HG03060 (cell line): Measurements from ENCODE around the gene KHK.

Experiments used
- ATAC-seq: cut with Tn5 transposase; IDR thresholded peaks from one replicate; pipeline ENCODE4 v1.9.1; 2021; ENCODE audit warnings: low read depth, moderate number of reproducible peaks; ENCODE audit not compliant: unreplicated experiment

KHK gene

DNA sequence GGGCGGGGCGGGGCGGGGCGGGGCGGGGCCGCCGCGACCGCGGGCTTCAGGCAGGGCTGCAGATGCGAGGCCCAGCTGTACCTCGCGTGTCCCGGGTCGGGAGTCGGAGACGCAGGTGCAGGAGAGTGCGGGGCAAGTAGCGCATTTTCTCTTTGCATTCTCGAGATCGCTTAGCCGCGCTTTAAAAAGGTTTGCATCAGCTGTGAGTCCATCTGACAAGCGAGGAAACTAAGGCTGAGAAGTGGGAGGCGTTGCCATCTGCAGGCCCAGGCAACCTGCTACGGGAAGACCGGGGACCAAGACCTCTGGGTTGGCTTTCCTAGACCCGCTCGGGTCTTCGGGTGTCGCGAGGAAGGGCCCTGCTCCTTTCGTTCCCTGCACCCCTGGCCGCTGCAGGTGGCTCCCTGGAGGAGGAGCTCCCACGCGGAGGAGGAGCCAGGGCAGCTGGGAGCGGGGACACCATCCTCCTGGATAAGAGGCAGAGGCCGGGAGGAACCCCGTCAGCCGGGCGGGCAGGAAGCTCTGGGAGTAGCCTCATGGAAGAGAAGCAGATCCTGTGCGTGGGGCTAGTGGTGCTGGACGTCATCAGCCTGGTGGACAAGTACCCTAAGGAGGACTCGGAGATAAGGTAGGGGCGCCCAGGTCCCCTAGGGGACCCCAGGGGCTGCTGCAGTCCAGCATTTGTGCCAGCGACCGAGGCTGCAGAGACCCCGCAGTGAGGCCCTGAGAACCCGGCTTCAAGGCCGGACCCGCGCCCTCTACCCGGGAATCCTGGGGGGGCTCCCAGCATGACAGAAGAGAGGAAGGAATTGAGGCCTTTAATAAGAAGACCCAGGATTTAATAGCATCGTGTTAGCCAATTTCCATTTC, at the start of gene KHK:
KHK (plus strand) TSS at position 49 of the 870 bp plus-strand sequence; CDS start at position 537, 488 bp downstream.
- no peak for ATAC-seq

GRCh38 chr2:27038012-27038411, 48.6 kb upstream of the KHK start:
- ATAC-seq = no peak

DNA sequence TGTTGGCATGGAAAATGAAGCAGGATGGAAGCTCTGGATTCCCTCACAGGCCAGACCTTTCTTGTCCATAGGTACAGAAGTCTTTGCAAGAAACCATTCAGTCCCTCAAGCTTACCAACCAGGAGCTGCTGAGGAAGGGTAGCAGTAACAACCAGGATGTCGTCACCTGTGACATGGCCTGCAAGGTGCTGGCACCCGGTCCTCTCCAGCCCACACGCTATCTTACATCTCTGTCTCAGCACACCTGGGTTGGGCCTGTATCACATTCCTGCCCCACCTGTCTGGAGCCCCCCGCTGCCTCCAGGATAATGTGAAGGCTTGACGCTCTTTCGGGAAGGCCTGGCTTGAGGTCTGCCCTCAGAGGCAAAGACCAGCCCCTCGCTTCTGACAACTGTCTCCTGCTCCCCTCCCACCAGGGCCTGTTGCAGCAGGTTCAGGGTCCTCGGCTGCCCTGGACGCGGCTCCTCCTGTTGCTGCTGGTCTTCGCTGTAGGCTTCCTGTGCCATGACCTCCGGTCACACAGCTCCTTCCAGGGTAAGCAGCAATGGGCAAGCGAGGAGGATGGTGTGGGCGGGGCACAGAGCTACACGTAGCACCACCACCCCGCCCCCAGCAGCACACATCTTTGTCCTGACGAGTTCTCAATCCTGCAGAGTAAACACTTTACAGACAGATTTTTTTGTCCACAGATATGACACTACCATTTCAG, 47.8 kb upstream of the KHK start:
- ATAC-seq = no peak

DNA sequence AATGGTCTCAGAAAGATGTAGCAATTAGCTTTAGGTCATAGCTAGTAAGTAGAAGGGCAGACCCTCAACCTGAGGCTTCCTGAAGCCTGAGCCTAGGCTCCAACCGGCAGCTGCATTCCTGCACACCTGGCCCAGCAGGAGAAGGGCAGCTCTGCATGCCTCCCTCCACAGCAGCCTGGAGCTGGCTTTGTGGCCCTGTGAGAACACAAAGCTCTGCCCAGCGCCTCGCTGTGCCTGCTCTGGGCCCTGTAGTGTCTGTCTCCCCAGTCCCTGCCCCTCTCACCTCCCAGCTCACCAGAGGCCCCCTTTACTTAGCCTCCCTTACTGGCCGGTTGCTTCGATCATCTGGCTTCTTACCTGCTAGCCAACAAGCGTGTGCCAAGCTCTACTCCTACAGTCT, 47.1 kb upstream of the KHK start:
- ATAC-seq = no peak

- ATAC-seq = no peak
These were observed 46.7 kb upstream of the KHK start for GRCh38 chr2:27039871-27040270.

- ATAC-seq = no peak
These were observed 46.3 kb upstream of the KHK start for GRCh38 chr2:27040282-27040681.

DNA sequence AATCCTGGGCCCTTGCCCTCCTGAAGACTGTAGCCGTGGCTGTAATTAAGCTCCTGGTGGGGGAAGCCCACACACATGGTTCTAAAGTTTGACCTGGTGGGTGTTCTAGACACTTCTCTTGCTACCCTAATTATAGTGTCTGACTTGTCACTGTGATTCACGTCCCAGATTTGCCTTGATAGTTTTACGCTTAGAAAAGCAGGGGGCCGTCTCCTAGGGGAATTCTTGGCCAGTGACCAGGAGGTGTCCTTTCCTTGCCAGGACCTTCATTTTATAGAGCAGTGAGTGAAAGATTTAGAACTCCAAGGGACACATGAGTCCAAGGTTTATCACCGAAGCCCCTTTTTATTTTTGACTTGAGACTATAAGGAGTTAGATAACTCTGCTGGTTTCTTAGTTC, 44.8 kb upstream of the KHK start:
- peak; percentile 25 for ATAC-seq

GRCh38 chr2:27042159-27042661, 44.4 kb upstream of the KHK start:
- ATAC-seq = peak; percentile 53

DNA sequence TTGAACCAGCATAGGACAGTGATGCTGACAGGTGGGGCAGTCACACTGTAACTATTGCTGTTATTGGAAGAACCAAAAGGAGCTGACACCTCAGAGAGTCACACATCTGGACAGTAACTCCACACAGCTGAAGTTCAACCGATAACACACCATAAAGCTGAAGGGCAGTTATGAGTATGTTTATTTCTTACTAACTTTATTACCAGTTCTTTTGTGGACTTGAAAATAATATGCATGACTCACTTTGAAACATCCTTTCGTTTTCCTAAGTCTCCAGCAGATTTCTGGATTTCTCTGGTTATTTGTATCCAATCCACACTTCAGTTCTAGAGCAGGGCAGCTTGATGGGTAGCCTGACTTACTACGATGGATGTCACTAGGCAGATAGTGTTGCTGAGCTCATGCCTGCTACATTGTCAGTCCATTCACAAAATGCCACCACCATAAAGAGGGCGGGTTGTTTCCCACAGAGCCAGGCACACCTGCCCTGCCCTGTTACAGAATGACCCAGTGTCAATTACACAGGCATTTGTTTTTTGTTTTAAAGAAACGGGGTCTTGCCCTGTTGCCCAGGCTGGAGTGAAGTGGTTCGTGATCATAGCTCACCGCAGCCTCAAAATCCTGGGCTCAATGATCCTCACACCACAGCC, 43.5 kb upstream of the KHK start:
- ATAC-seq = no peak

DNA sequence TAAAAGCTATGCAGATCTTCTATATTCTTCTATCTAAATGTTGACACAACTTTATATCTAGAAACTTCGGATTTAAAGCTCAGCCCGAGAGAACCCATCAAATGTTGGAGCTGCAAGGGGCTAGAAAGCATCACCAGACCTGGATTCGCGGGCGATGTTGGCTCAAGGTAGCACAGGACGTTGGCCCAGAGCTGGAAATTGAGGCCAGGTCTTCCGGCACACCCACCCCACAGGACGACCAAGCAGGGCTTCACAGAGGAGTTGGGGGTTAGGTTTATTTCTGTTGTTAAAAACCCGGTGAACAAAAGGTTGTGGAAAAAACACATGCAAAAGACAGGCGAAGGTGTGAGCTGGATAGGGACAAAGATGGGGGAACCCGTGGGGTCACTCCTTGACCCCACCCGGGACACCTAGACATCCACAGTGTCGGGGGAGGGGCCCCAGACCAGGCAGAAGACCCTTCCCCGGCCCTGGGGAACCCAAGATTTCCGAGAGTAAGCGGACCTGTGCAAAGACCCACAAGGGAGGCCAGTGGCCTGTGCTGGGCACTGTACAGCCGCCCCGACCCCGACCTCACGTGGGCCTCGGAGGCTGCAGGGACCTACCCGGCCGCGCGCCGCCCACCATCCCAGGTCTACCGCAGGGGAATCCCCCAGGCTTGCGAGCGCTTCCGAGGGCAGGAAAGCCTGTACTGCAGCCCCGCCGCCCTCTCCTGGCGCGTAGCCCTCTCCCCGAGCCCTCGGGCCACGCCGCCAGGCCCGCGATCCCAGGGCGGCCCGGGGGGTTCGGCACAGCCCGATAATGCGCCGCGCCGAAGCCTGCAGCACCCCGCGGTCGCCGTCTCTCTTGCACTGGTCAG, 36.9 kb upstream of the KHK start:
- ATAC-seq = no peak

GRCh38 chr2:27050281-27050995, 36.1 kb upstream of the KHK start:
- peak; percentile 44 for ATAC-seq

- ATAC-seq = peak; percentile 55
These were observed 35.3 kb upstream of the KHK start, which contains the start of gene AGBL5 for GRCh38 chr2:27050996-27051901. AGBL5 (plus strand) TSS chr2:27051668; CDS start chr2:27052959, 1,291 bp downstream.

DNA sequence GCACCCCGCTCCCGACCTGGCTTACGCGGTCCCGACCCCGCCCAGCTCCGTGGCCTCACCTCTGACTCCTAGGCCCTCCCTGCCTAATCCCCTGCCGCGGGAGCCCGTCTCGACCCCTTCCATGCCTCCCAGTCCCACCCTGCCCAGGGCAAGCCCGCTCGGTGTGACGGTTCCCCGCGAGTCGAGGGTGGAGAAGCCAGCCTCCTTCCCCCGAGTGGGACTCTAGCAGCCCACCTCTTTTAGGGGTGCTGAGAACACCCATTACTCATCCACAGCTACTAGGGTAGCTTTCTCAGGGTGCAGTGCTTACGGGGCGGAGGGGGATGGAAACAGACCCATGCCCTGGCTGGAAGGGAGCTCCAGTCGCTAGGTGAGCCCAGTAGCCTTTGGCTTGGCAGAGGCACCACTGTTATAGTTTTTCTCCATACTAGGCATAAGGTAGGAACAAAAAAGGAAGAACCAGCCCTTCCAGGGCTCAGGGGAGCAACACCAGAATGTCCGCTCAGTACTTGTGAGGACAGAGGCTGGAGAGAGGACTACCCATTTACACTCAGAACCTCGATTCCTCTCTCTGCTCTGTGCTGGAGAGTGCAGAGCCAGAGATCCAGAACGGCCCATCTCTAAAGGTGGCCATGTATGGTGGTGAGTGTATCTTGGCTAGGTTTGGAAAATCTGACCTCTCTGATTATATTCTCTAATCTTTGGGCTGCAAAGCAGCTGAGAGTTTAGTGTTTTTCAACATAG, 34.5 kb upstream of the KHK start:
- no peak for ATAC-seq

DNA sequence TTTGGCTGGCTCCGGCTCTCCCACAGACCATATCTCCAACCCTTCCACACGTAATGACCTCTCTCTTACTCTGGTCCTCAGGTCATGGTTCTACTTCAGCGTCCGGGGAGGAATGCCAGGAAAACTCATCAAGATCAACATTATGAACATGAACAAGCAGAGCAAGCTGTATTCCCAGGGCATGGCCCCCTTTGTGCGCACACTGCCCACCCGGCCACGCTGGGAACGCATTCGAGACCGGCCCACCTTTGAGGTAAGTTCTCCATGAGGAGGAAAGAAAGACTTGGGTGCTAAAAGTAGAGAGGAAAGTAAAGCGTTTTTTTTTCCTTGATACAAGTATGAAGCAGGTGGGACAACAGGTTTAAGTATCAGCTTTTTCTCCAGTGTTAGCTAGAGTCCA, 33.3 kb upstream of the KHK start:
- no peak for ATAC-seq

DNA sequence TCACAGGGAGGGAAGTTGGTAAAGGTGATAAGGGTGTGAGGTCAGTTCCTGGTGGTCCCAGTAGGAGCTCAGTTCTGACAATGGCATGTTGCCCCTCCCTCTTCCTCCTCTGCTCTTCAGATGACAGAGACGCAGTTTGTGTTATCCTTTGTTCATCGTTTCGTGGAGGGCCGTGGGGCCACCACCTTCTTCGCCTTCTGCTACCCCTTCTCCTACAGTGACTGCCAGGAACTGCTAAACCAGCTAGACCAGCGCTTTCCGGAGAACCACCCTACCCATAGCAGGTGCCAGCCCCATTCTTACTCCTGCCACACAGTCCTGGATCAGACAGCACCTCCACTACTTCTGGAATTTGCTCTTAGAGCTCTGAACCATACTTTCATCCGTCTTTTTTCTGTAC, 32.8 kb upstream of the KHK start:
- ATAC-seq = no peak

DNA sequence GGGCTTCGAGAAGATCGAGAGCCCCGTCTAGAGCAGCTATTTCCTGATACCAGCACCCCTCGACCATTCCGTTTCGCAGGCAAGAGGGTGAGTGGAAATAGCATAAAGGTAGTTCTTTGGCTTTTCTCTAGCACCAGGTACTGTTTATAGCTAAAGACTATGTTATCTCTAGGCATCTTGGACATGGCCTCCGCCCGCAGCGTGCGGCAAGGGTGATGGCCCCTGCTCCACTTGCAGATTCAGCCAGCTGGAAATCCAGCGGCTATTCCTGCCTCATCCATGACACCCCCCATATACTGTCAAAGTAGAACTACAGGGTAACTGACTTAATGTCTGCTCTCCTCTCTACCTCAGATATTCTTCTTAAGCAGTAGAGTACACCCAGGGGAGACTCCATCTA, 31.9 kb upstream of the KHK start:
- no peak for ATAC-seq

DNA sequence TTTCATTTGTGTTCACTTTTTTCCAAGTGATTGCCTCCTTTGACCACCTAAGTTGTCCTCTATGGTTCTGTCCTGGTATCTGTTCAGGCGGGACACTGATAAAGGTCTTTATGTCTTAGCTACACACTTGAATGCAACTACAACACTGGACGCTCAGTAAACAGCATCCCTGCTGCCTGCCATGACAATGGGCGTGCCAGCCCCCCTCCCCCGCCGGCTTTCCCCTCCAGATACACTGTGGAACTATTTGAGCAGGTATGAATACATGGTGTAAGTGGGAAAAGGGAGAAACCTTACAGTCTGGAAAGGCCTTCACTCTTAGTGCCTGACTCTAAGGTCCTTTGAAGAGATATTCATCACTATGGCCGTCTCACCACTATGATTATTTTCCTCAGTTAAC, 29.4 kb upstream of the KHK start:
- no peak for ATAC-seq

DNA sequence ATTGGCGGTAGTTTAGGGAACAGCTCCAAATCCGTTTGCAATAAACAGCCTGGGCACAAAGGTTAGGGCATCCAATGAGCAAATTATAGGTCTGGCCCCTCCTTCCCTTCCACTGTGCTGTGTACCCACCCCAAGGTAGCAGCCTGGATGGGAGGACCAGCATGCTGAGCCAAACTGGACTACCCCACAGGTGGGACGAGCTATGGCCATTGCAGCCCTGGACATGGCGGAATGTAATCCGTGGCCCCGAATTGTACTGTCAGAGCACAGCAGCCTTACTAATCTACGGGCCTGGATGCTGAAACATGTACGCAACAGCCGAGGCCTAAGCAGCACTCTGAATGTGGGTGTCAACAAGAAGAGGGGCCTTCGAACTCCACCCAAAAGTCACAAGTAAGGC, 28.4 kb upstream of the KHK start:
- ATAC-seq = no peak
